Heart left ventricle (tissue), 13 donors: ENCODE data around the gene COL27A1.

ENCODE experiments used
- CTCF ChIP-seq, 12 donors: fragments of 200-600 bp; sonication (generic) in 4 of 12; IDR thresholded peaks; one replicate each; pipeline versions ENCODE4 v1.5.0 to v1.8.0; 2018 to 2022; ENCODE audit warnings: antibody characterized with exemption in 12 of 12, mild to moderate bottlenecking in 5 of 12
- POLR2A ChIP-seq, 2 donors: fragments of 450-650 bp; IDR thresholded peaks; one replicate each; pipeline ENCODE4 v1.6.1; 2017; ENCODE audit warnings: antibody characterized with exemption in 2 of 2, mild to moderate bottlenecking in 2 of 2, moderate library complexity in 2 of 2
- donor health status: ischemic (EF 13 %, LVEDD 7.1; RV severe dilation, severe dysfunction).
- donor health status: DM: no; HTN: yes; CAD: no.
- donor health status: DM: no; HTN: no; CAD: no.
- donor health status: ischemic (EF 25% LVEDD 6.9; RV normal size, moderate dysfunction).
- donor health status: ischemic (EF 25% LVEDD 5.7; RV mildly dilated, moderate dysfunction).
- donor health status: ischemic (EF 35%, LVEDD 5.7; RV mildly dilated, moderate dysfunction).
- donor health status: nonischemic (EF 11% LVEDD 7.7; RV severe dilation, severe dysfunction).
- donor health status: DM: yes; HTN: yes; CAD: no.
- donor health status: PGD.
- donor health status: ischemic (EF 29% LVEDD 5.4; RV normal size, mild dysfunction).
- donor health status: nonischemic (EF 23%, LVEDD 6.1; RV moderate dilation, normal function).

DNA sequence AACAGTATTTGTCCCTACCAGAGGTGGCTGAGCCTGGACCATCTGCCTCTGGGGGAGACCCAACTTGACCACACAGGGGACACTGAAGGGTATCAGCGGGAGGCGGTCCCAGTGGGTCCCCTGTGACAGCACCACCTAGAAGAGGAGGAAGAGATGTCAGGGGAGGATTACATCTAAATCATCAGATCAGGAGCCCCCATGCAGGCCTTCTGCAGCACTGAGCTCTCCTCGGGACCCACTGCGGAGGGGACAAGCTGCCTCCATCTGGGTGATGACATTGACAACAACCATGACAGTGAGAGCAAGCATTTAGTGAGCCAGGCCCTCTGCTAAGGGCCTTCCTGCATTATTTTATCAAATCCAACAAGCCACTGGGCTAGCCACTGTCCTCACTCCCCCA is 186.7 kb downstream of the COL27A1 start:
- TF ChIP-seq CTCF (IDR thresholded peaks at IDR 0.05) (no peak), POLR2A (IDR thresholded peaks at IDR 0.05) (no peak)
